ENCODE results near the gene IL1R2. TPM values are rescaled to one million over a fixed set of nuclear protein-coding genes. Genes with fewer than 3 reads are reported as not detected.

IL1R2 gene
- polyA plus RNA-seq, 2 donors = 67.2 to 67.4 TPM

- 48 to 57% methylated on average over 6 of the region's 6 CpGs for WGBS, 2 donors
- H3K36me3 ChIP-seq (ENCODE audit: control insufficient read depth in 2 of 2, insufficient read depth in 2 of 2, low read length in 1 of 2) = no peaks in the 10 kb centered on the region
- H3K27me3 ChIP-seq (ENCODE audit: control insufficient read depth in 1 of 2, insufficient read depth in 2 of 2, low read length in 2 of 2) = no peaks in the 10 kb centered on the region
- H3K9me3 ChIP-seq (ENCODE audit: control insufficient read depth in 2 of 2, insufficient read depth in 1 of 2, low read depth in 1 of 2, low read length in 1 of 2) = no peaks in the 10 kb centered on the region
- H3K27ac ChIP-seq (ENCODE audit: low read depth in 2 of 2, low read length in 1 of 2) = peak overlapping the region in 1 of 2 donors; percentile 40
- H3K4me3 ChIP-seq (ENCODE audit: low read depth in 1 of 2, low read length in 2 of 2) = peak overlapping the region in 1 of 2 donors; percentile 16
- peaks cover 0 to 10% of the 10 kb centered on the region in 2 donors for H3K4me1 ChIP-seq (ENCODE audit: control insufficient read depth in 2 of 2, insufficient read depth in 2 of 2, low read length in 1 of 2)
Measured at GRCh38 chr2:101993772-101994171, 2.0 kb downstream of the IL1R2 start.

GRCh38 chr2:101995019-101995418 is 3.3 kb downstream of the IL1R2 start:
- Histone ChIP-seq H3K9me3 (ENCODE audit: control insufficient read depth in 2 of 2, insufficient read depth in 1 of 2, low read depth in 1 of 2, low read length in 1 of 2) (no peaks in the 10 kb centered on the region), H3K27me3 (ENCODE audit: control insufficient read depth in 1 of 2, insufficient read depth in 2 of 2, low read length in 2 of 2) (no peaks in the 10 kb centered on the region), H3K27ac (ENCODE audit: low read depth in 2 of 2, low read length in 1 of 2) (peak overlapping the region in 1 of 2 donors; percentile 5), H3K4me1 (ENCODE audit: control insufficient read depth in 2 of 2, insufficient read depth in 2 of 2, low read length in 1 of 2) (peaks cover 0 to 10% of the 10 kb centered on the region in 2 donors), H3K4me3 (ENCODE audit: low read depth in 1 of 2, low read length in 2 of 2) (no peak overlapping the region), H3K36me3 (ENCODE audit: control insufficient read depth in 2 of 2, insufficient read depth in 2 of 2, low read length in 1 of 2) (no peaks in the 10 kb centered on the region)
- WGBS, 2 donors = 48 to 83% methylated on average over 1 of the region's 1 CpG

GRCh38 chr2:101995804-101996203 is 4.0 kb downstream of the IL1R2 start:
- no peaks in the 10 kb centered on the region for H3K9me3 ChIP-seq (ENCODE audit: control insufficient read depth in 2 of 2, insufficient read depth in 1 of 2, low read depth in 1 of 2, low read length in 1 of 2)
- H3K27ac ChIP-seq (ENCODE audit: low read depth in 2 of 2, low read length in 1 of 2) = peak overlapping the region in 1 of 2 donors; percentile 24
- H3K4me3 ChIP-seq (ENCODE audit: low read depth in 1 of 2, low read length in 2 of 2) = no peak overlapping the region
- H3K36me3 ChIP-seq (ENCODE audit: control insufficient read depth in 2 of 2, insufficient read depth in 2 of 2, low read length in 1 of 2) = no peaks in the 10 kb centered on the region
- peaks cover 0 to 10% of the 10 kb centered on the region in 2 donors for H3K4me1 ChIP-seq (ENCODE audit: control insufficient read depth in 2 of 2, insufficient read depth in 2 of 2, low read length in 1 of 2)
- H3K27me3 ChIP-seq (ENCODE audit: control insufficient read depth in 1 of 2, insufficient read depth in 2 of 2, low read length in 2 of 2) = no peaks in the 10 kb centered on the region
- 46 to 64% methylated on average over 9 of the region's 9 CpGs for WGBS, 2 donors

GRCh38 chr2:101998556-101998895 is 6.8 kb downstream of the IL1R2 start:
- H3K9me3 ChIP-seq (ENCODE audit: control insufficient read depth in 2 of 2, insufficient read depth in 1 of 2, low read depth in 1 of 2, low read length in 1 of 2) = no peaks in the 10 kb centered on the region
- no peak overlapping the region for H3K4me3 ChIP-seq (ENCODE audit: low read depth in 1 of 2, low read length in 2 of 2)
- peaks cover 0 to 2% of the 10 kb centered on the region in 2 donors for H3K36me3 ChIP-seq (ENCODE audit: control insufficient read depth in 2 of 2, insufficient read depth in 2 of 2, low read length in 1 of 2)
- H3K4me1 ChIP-seq (ENCODE audit: control insufficient read depth in 2 of 2, insufficient read depth in 2 of 2, low read length in 1 of 2) = peaks cover 0 to 10% of the 10 kb centered on the region in 2 donors
- 83 to 92% methylated on average over 2 of the region's 2 CpGs for WGBS, 2 donors
- no peak overlapping the region for H3K27ac ChIP-seq (ENCODE audit: low read depth in 2 of 2, low read length in 1 of 2)
- no peaks in the 10 kb centered on the region for H3K27me3 ChIP-seq (ENCODE audit: control insufficient read depth in 1 of 2, insufficient read depth in 2 of 2, low read length in 2 of 2)

GRCh38 chr2:101998896-101999789 is 7.4 kb downstream of the IL1R2 start:
- Histone ChIP-seq H3K27me3 (ENCODE audit: control insufficient read depth in 1 of 2, insufficient read depth in 2 of 2, low read length in 2 of 2) (no peaks in the 10 kb centered on the region), H3K27ac (ENCODE audit: low read depth in 2 of 2, low read length in 1 of 2) (no peak overlapping the region), H3K36me3 (ENCODE audit: control insufficient read depth in 2 of 2, insufficient read depth in 2 of 2, low read length in 1 of 2) (peaks cover 0 to 2% of the 10 kb centered on the region in 2 donors), H3K4me3 (ENCODE audit: low read depth in 1 of 2, low read length in 2 of 2) (no peak overlapping the region), H3K9me3 (ENCODE audit: control insufficient read depth in 2 of 2, insufficient read depth in 1 of 2, low read depth in 1 of 2, low read length in 1 of 2) (no peaks in the 10 kb centered on the region), H3K4me1 (ENCODE audit: control insufficient read depth in 2 of 2, insufficient read depth in 2 of 2, low read length in 1 of 2) (peaks cover 0 to 10% of the 10 kb centered on the region in 2 donors)
- WGBS, 2 donors = 56 to 64% methylated on average over 6 of the region's 6 CpGs

GRCh38 chr2:102000012-102000411 is 8.3 kb downstream of the IL1R2 start:
- Histone ChIP-seq H3K4me1 (ENCODE audit: control insufficient read depth in 2 of 2, insufficient read depth in 2 of 2, low read length in 1 of 2) (peaks cover 0 to 10% of the 10 kb centered on the region in 2 donors), H3K9me3 (ENCODE audit: control insufficient read depth in 2 of 2, insufficient read depth in 1 of 2, low read depth in 1 of 2, low read length in 1 of 2) (no peaks in the 10 kb centered on the region), H3K4me3 (ENCODE audit: low read depth in 1 of 2, low read length in 2 of 2) (no peak overlapping the region), H3K27me3 (ENCODE audit: control insufficient read depth in 1 of 2, insufficient read depth in 2 of 2, low read length in 2 of 2) (no peaks in the 10 kb centered on the region), H3K36me3 (ENCODE audit: control insufficient read depth in 2 of 2, insufficient read depth in 2 of 2, low read length in 1 of 2) (peaks cover 0 to 2% of the 10 kb centered on the region in 2 donors), H3K27ac (ENCODE audit: low read depth in 2 of 2, low read length in 1 of 2) (no peak overlapping the region)
- 67 to 84% methylated on average over 6 of the region's 6 CpGs for WGBS, 2 donors

GRCh38 chr2:102000813-102001766 is 9.3 kb downstream of the IL1R2 start:
- H3K27me3 ChIP-seq (ENCODE audit: control insufficient read depth in 1 of 2, insufficient read depth in 2 of 2, low read length in 2 of 2) = no peaks in the 10 kb centered on the region

GRCh38 chr2:102001767-102002142 is 10.0 kb downstream of the IL1R2 start:
- Histone ChIP-seq H3K27me3 (ENCODE audit: control insufficient read depth in 1 of 2, insufficient read depth in 2 of 2, low read length in 2 of 2) (no peaks in the 10 kb centered on the region), H3K4me3 (ENCODE audit: low read depth in 1 of 2, low read length in 2 of 2) (no peak overlapping the region), H3K4me1 (ENCODE audit: control insufficient read depth in 2 of 2, insufficient read depth in 2 of 2, low read length in 1 of 2) (peaks cover 0 to 15% of the 10 kb centered on the region in 2 donors), H3K9me3 (ENCODE audit: control insufficient read depth in 2 of 2, insufficient read depth in 1 of 2, low read depth in 1 of 2, low read length in 1 of 2) (no peaks in the 10 kb centered on the region), H3K27ac (ENCODE audit: low read depth in 2 of 2, low read length in 1 of 2) (no peak overlapping the region), H3K36me3 (ENCODE audit: control insufficient read depth in 2 of 2, insufficient read depth in 2 of 2, low read length in 1 of 2) (peaks cover 0 to 2% of the 10 kb centered on the region in 2 donors)
- 51 to 56% methylated on average over 4 of the region's 4 CpGs for WGBS, 2 donors

More at GRCh38 chr2:102000813-102001766, 9.3 kb downstream of the IL1R2 start:
- WGBS, 2 donors = 71 to 75% methylated on average over 7 of the region's 7 CpGs
- H3K9me3 ChIP-seq (ENCODE audit: control insufficient read depth in 2 of 2, insufficient read depth in 1 of 2, low read depth in 1 of 2, low read length in 1 of 2) = no peaks in the 10 kb centered on the region
- peaks cover 0 to 2% of the 10 kb centered on the region in 2 donors for H3K36me3 ChIP-seq (ENCODE audit: control insufficient read depth in 2 of 2, insufficient read depth in 2 of 2, low read length in 1 of 2)
- H3K4me1 ChIP-seq (ENCODE audit: control insufficient read depth in 2 of 2, insufficient read depth in 2 of 2, low read length in 1 of 2) = peaks cover 0 to 10% of the 10 kb centered on the region in 2 donors
- H3K4me3 ChIP-seq (ENCODE audit: low read depth in 1 of 2, low read length in 2 of 2) = no peak overlapping the region
- no peak overlapping the region for H3K27ac ChIP-seq (ENCODE audit: low read depth in 2 of 2, low read length in 1 of 2)

- H3K4me3 ChIP-seq (ENCODE audit: low read depth in 1 of 2, low read length in 2 of 2) = no peak overlapping the region
- no peaks in the 10 kb centered on the region for H3K27me3 ChIP-seq (ENCODE audit: control insufficient read depth in 1 of 2, insufficient read depth in 2 of 2, low read length in 2 of 2)
- H3K27ac ChIP-seq (ENCODE audit: low read depth in 2 of 2, low read length in 1 of 2) = no peak overlapping the region
- H3K9me3 ChIP-seq (ENCODE audit: control insufficient read depth in 2 of 2, insufficient read depth in 1 of 2, low read depth in 1 of 2, low read length in 1 of 2) = no peaks in the 10 kb centered on the region
- WGBS, 2 donors = 70 to 75% methylated on average over 3 of the region's 3 CpGs
- H3K36me3 ChIP-seq (ENCODE audit: control insufficient read depth in 2 of 2, insufficient read depth in 2 of 2, low read length in 1 of 2) = peaks cover 0 to 2% of the 10 kb centered on the region in 2 donors
- H3K4me1 ChIP-seq (ENCODE audit: control insufficient read depth in 2 of 2, insufficient read depth in 2 of 2, low read length in 1 of 2) = peaks cover 0 to 13% of the 10 kb centered on the region in 2 donors
Measured at GRCh38 chr2:102002228-102002627, 10.5 kb downstream of the IL1R2 start.

Data from esophagus (tissue), 2 donors.